Epithelial cell of proximal tubule (primary cell): ENCODE data around the gene RBM33. TPM values are rescaled to one million over a fixed set of nuclear protein-coding genes. Genes with fewer than 3 reads are reported as not detected.

Experiments
- DNase-seq: peaks from one replicate; pipeline ENCODE4 v3.0.0-alpha.2; 2011; ENCODE audit warnings: low read depth
- H3K4me3 ChIP-seq: 2 replicates; pipeline ENCODE4 v1.5.1; 2011; ENCODE audit warnings: low read depth, mild to moderate bottlenecking, low read length
- total RNA-seq: library from RNA; depleted of rRNA; stranded (reverse); fragments of >200 nt; gene quantifications from 2 replicates; pipeline ENCODE4 v1.2.3, GENCODE V29; 2015
- TF ChIP-seq, protein P1 (sequence below): conservative IDR thresholded peaks from 2 replicates; pipeline ENCODE4 v1.5.1; 2012; ENCODE audit warnings: low read depth, mild to moderate bottlenecking, low read length

The RBM33 gene
- total RNA-seq, 1 donor from 2014 or later, result 18.0 TPM

DNA sequence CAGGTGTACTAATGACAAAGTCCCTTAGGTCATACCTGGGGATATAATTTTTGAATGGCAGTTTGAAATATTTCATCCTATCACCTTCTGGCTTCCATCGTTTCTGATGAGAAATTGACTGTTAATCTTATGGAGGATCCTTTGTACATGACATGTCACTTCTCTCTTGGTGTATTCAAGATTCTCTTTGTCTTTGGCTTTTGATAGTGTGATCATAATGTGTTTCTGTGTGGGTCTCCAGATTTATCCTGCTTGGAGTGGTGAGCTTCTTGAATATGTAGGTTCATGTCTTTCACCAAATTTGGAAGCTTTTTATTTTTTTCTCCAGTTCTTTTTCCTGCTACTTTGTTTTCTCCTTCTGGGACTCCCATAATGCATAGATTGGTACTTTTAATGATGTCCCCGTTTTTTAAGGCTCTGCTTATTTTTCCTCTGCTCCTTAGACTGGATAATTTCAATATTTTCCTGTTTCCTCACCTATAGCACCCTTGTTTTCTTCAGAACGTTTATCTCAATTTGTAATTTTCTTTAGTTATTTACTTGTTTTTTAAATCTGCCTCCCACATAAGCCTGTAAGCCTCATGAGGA, 4.4 kb downstream of the RBM33 start:
- no peak overlapping the region for H3K4me3 ChIP-seq
- TF ChIP-seq, protein P1, sequence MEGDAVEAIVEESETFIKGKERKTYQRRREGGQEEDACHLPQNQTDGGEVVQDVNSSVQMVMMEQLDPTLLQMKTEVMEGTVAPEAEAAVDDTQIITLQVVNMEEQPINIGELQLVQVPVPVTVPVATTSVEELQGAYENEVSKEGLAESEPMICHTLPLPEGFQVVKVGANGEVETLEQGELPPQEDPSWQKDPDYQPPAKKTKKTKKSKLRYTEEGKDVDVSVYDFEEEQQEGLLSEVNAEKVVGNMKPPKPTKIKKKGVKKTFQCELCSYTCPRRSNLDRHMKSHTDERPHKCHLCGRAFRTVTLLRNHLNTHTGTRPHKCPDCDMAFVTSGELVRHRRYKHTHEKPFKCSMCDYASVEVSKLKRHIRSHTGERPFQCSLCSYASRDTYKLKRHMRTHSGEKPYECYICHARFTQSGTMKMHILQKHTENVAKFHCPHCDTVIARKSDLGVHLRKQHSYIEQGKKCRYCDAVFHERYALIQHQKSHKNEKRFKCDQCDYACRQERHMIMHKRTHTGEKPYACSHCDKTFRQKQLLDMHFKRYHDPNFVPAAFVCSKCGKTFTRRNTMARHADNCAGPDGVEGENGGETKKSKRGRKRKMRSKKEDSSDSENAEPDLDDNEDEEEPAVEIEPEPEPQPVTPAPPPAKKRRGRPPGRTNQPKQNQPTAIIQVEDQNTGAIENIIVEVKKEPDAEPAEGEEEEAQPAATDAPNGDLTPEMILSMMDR, result no peak
- no peak for DNase-seq

DNA sequence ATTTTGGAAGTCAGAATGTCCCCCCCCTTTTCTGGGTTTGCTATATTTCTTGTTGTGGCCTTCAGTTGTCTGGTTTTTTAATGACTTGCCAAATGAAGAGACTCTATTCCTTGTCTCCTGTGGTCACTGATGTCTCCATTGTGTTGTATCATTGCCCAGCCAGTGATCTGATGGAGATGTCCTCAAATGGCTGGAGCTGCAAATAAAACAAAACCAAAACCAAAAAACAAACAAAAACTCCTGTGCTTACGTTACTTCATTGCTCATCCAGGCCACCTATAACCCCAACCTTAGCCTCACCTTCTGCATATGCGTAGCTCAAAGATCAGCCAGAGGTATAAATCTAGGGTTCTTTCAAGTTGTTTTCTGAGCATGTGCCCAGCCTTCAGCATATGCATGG, 5.1 kb downstream of the RBM33 start:
- TF ChIP-seq, protein P1, result no peak
- no peak for DNase-seq
- no peak overlapping the region for H3K4me3 ChIP-seq

DNA sequence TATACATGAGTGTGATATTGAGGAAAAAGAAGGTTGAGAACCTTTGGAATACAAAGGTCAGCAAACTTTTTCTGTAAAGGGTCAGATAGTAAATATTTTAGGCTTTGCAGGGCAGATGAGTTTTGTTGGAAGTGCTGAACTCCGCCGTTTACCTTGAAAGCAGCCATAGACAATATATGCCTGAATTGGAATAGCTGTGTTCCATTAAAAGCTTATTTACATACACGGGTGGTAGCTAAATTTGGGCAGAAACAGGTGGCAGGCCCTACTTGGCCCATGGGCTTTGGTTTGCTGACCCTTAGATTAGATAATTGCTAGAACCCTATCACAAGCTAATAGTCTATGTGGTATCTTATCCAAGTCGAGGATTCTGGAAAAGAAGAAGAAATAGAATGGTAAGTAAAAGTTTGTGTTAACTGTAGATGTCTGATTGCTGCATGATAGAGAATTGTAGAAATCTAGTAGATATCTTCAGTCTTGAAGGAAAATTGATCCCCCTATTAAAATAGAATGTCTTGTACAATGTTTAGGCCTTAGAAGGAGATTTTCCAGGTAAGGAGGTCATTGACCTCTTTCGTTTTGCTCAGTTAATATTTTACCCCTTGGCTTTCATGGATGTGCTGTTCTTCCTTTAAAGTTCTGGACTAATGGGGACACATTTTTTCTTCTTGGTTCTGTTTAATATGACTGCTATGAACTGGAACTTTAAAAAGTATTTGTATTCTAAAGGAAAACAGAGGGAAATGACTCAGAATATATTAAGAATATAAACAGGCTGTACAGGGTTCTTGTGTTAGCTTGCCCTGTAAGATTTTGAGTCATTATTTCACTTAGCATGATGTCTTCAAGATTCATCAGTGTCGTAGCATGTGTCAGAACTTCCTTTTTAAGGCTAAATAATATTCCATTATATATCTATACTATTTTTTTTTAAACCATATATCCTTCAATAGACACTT, 8.0 kb downstream of the RBM33 start:
- no peak for DNase-seq
- H3K4me3 ChIP-seq, result no peak overlapping the region
- TF ChIP-seq, protein P1, result no peak

DNA sequence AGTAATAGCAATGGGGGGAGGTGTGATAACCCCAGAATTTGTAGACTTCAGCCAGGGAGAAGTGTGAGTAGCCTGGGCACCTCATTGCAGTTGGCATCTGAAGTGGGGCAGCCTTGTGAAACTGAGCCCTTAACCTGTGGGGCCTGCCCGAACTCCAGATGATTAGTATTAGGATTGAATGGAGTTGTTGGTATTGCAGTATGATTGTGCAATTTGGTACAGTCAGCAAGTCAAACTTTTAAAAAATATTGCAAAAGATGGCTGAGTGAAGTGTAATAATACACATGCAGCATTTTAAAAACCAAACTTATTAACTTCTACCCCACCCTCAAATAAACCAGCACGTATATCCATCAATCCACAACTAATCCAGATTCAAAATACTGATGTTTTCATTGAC, 9.3 kb downstream of the RBM33 start:
- TF ChIP-seq, protein P1, result no peak
- H3K4me3 ChIP-seq, result no peak overlapping the region
- DNase-seq, result peak; percentile 38

DNA sequence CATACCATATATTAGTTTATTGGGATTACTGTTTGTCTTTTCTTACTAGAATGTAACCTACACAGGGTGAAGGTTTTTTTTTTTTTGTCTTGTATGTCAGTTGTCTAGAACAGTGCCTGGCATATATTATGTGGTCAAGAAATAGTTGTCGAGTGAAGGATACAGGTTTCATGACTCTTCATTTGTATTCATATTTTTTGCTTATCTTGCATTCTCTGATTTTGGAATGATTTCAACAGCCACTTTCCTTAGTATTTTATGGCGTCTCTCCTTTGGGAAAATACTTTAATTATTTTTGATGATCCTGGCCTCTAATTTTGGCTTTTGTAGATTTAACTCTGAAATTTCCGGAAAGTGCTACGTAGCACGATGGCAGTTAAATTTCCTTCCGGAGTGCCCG, 12.4 kb downstream of the RBM33 start:
- H3K4me3 ChIP-seq, result no peak overlapping the region
- DNase-seq, result no peak
- TF ChIP-seq, protein P1, result no peak

DNA sequence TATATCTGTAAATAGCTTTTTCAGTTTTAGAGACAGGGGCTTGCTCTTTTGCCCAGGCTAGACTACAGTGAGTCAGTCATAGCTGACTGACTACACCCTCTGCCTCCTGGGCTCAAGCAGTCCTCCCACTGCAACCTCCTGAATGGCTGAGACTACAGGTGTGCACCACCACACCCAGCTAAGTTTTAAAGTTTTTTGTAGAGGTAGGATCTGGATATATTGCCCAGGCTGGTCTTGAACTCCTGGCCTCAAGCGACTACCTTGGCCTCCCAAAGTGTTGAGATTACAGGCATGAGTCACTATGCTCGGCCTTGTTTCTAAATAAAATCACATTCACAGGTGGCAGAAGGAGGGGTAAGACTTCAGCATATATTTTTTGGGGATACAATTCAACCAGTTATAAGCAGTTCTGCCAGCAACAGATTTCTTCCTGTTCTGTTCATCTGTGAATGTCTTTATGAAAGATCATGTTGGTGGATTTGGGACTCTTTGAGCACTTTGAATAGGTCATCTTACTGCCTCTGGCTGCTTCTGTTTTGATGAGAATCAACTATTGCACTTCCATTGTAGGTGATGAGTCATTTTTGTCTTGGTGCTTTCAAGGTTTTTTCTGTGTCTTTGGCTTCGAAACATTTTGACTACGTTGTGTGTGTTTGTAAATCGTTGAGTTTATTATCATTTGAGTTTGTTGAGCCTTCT, 15.7 kb downstream of the RBM33 start:
- TF ChIP-seq, protein P1, result no peak
- no peak overlapping the region for H3K4me3 ChIP-seq
- no peak for DNase-seq
